Liver (tissue), 3 donors: ENCODE measurements around the gene KNDC1.

Experiments
- CTCF ChIP-seq: fragments of 150-350 bp; IDR thresholded peaks from 2 replicates; pipeline ENCODE4 v1.5.1; 2017; ENCODE audit warnings: improper control_type of control experiment, low read depth, low read length; ENCODE audit not compliant: missing input control
- EGR1 ChIP-seq, 2 donors: IDR thresholded peaks; 2 replicates each; pipeline ENCODE4 v1.6.1; 2016 to 2018; ENCODE audit warnings: antibody characterized with exemption in 2 of 2, low read depth in 2 of 2
- GABPA ChIP-seq, 2 donors: IDR thresholded peaks in 1 of 2; conservative IDR thresholded peaks in 1 of 2; 2 replicates each; pipeline ENCODE4 v1.6.1; 2016; ENCODE audit warnings: antibody characterized with exemption in 2 of 2, mild to moderate bottlenecking in 1 of 2, moderate library complexity in 1 of 2
- JUND ChIP-seq, 2 donors: IDR thresholded peaks; 2 replicates each; pipeline ENCODE4 v1.6.1; 2016; ENCODE audit warnings: antibody characterized with exemption in 2 of 2
- MAX ChIP-seq: IDR thresholded peaks from 2 replicates; pipeline ENCODE4 v1.6.1; 2016; ENCODE audit warnings: antibody characterized with exemption
- RAD21 ChIP-seq, 2 donors: IDR thresholded peaks; 2 replicates each; pipeline ENCODE4 v1.6.1; 2016; ENCODE audit warnings: antibody characterized with exemption in 2 of 2, mild to moderate bottlenecking in 2 of 2
- REST ChIP-seq: IDR thresholded peaks from 2 replicates; pipeline ENCODE4 v1.6.1; 2016; ENCODE audit warnings: antibody characterized with exemption, mild to moderate bottlenecking
- TAF1 ChIP-seq: conservative IDR thresholded peaks from 2 replicates; pipeline ENCODE4 v1.6.1; 2016; ENCODE audit warnings: antibody characterized with exemption, mild to moderate bottlenecking
- ZBTB33 ChIP-seq: IDR thresholded peaks from 2 replicates; pipeline ENCODE4 v1.6.1; 2016; ENCODE audit warnings: antibody characterized with exemption
- donor health status: healthy.
- donor health status: healthy.

GRCh38 chr10:133272964-133273420 lies 113.0 kb downstream of the KNDC1 start:
- no peak for TF ChIP-seq CTCF
- TF ChIP-seq GABPA (IDR thresholded peaks at IDR 0.05 in 1 of 2, conservative IDR thresholded peaks at IDR 0.05 in 1 of 2), result no peak
- TF ChIP-seq JUND (IDR thresholded peaks at IDR 0.05), result no peak
- no peak for TF ChIP-seq EGR1 (IDR thresholded peaks at IDR 0.05; ENCODE audit: low read depth in 2 of 2)
- no peak for TF ChIP-seq TAF1
- no peak for TF ChIP-seq MAX
- no peak for TF ChIP-seq ZBTB33
- no peak for TF ChIP-seq REST
- no peak for TF ChIP-seq RAD21 (IDR thresholded peaks at IDR 0.05)
